ENCODE measurements around the gene CCL26.
A peak's percentile ranks its signal among the peaks of the same experiment; 100 is the strongest.

DNA sequence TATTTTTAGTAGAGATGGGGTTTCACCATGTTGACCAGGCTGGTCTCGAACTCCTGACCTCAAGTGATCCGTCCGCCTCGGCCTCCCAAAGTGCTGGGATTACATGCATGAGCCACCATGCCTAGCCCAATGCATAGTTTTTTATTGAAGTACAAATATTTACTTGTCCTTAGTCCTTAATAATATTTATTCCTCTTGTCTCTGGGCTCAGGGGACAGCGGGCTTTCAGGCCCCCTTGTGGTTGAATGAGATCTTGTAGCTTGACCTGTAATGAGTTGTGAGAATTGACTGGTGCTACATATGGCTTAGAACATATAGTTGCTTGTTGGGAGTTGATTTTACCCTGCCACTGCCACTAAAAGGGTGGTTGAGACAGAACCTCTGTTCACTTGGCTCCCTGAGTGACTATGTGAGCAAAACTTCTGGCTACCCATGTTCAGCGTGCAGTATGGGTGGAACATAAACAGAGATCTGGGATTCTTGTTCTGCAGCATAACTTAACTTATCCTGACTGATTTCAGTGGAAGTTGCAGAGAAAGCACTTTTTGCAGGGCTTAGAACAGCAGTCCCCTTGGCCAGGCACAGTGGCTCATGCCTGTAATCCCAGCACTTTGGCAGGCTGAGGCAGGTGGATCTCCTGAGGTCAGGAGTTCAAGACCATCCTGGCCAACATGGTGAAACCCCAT lies 14.9 kb downstream of the CCL26 start:
- TF ChIP-seq EP300 (IDR thresholded peaks at IDR 0.05) (no peak), CTCF (IDR thresholded peaks at IDR 0.05) (peak in 1 of 3 experiments; percentile 22), POLR2A (IDR thresholded peaks at IDR 0.05; ENCODE audit: low read depth) (no peak)
